CD4-positive, alpha-beta T cell treated with Interleukin-10 for 1 hour (primary cell): ENCODE results near the gene RNF43.
"Not testable (repeated sequence)": the region's sequence is repeated elsewhere in the genome, so short reads cannot be mapped to it uniquely, and the experiment has no call there.

Source experiments
- DNase-seq: peaks from one replicate; pipeline ENCODE4 v3.0.0-alpha.2; 2020

The RNF43 gene

DNA sequence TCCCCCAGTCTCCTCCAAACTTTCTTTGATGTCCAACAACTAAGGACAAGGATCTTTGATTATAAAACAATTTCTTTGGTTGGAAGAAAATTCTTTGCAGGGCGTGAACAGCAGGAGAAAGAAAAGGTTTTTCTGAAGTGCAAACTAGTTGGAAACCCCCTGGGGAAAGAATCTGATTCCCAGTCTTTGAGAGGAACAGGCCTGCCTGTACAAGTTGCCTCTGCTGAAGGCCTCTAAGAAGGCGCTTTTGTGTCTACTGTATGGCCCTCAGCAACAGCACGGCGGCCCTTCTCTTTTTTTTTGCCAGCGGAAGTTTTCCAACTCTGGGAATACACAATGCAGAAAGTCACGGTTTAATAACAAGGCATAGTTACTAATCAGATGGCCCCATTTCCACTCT lies 14.0 kb downstream of the RNF43 start:
- DNase-seq: no peak

GRCh38 chr17:58402679-58403078 lies 14.7 kb downstream of the RNF43 start:
- no peak for DNase-seq

- no peak for DNase-seq
Measured at GRCh38 chr17:58402047-58402446, 15.3 kb downstream of the RNF43 start.

DNA sequence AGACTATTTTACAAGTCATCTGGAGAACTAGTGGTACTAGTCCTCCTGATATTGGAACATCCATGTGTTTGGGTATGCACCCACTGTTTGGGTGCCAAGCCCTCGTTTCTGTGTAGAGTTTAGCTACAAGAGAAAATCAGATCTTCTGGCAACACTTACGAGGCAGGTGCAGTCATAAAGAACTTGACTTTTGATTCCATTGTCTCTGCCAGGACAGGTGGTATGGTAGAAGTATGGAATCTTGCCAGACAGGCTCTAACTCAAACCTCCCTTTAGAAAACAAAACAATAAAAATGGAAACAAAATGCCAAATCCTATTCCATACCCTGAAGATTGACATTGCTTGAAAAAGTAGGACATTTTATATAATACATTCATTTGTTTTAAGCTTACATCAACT lies 16.0 kb downstream of the RNF43 start:
- DNase-seq: no peak

DNA sequence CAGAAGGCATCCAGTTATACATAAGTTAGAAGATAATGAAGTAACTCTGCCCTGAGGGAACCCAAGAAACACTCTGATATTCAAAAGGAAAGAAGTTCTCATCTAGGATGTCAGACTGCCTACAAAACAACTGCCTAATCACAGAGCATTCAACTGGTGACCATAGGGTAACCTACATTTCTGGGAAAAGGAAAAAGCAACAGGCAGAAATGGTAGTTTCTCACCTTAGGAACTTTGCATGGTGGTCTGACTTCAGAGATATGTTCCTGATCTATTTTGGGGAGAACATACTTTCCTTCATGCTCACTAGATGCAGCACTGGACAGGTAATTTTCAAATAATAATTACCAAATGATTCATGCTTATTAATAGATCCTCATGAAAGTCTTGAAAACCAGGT lies 16.5 kb downstream of the RNF43 start:
- DNase-seq: no peak

DNA sequence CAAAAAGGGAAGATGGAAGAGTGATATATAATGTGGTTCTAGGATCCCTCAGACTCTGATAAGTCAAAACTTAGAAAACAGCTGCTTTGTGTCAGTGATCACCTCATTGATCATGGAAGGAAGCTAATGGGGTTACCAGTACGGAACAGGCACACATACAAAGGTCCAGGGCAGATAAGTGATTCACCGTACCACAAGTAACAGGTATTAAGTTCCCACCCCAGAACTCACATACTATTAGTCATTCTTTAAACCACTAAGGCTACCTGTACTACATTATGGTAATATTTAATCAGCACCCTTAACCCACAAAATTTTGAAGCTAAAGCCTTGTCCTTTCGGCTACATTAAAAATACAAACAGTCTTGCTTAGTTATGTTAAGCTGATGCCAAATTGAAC lies 17.4 kb downstream of the RNF43 start:
- DNase-seq: no peak

DNA sequence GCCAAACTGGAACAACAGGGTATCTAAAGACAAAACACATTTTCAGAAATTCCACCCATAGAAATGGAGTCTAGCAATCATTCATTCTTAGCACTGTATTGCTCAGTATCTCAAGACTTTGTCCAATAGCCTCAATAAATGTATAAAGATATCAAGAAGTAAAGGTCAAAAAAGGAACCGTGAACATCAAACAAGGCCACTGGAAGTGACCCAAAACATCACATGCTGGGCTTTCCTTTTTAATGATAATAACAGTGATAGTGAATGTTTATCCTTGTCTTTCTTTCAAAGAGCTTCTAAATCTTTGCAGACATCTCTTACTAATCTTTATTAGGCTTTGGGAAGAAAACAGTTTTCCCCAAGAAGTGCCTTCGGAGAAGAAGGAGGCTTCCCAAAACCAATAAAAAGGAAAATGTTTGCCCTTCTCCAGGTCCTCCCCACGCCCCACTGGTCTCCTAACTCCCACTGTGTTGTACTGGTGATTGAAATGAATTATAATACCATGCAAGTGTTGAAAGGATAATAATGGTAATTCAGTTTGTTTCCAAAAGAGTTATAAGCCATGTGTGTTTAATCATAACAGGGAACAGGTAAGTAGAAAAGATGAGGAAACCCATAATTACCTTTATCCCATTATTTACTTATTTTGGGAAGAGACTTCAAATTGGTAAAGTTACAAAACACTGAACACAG lies 18.6 kb downstream of the RNF43 start:
- no peak for DNase-seq

DNA sequence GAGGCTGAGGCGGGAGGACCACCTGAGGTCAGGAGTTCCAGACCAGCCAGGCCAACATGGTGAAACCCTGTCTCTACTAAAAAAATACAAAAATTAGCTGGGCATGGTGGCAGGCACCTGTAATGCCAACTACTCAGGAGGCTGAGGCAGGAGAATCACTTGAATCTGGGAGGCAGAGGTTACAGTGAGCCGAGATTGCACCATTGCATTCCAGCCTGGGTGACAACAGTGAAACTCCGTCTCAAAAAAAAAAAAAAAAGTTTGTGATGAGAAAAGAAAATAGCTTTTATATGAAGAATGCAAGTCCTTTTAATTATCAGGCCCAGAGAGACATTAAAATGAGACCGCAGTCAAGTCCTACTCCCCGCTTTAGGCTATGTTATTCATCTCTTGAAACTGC lies 19.9 kb downstream of the RNF43 start:
- DNase-seq: not testable (repeated sequence)

DNA sequence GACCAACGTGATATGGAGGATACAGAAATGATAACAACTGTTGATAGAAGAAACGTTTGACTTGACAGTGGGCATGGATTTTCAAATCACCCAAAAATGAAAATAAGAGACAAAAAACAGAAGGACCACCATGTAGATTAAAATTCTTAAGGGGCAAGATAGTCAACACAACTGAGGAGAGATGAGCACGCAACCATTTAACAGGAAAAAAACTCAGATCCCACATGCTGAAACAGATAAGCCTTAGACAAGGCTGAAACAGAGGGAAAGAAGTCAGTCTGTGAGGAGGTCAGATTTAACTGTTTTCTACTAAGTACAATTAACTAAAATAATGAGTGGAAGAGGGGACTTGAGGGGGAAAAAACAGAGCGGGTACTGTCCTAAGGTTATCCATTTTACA lies 21.2 kb downstream of the RNF43 start:
- DNase-seq: no peak

DNA sequence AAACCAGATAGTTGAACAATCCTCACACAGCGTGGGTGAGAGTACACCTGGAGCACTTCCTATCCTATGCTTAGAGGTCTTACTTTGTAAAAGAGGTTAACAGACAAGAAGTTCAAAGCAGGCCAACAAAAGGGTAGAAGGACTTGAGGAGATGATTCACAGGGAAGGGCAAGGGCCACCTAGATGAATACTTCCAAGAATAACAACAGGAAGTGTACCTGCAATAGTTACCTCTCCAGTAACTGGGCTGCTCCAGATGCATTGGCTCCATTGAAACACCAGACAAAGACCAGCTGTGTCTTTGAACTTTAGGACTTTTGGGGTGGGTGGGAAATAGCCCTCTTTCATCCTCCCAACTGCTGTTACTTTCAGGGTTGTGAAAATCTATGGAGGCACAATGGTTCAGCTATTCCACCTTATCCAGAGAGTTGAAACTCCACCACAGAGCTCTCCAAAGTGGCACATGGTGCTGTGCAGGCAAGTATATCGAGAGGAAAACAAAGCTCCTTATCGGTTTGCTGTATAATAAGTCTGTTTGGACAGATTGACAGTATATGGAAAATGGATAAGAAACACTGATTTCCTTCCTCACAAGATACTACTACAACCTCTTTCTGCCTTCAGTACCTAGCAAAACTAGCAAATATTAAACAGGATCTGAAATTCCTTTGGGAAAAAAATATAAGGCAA lies 22.7 kb downstream of the RNF43 start:
- no peak for DNase-seq

DNA sequence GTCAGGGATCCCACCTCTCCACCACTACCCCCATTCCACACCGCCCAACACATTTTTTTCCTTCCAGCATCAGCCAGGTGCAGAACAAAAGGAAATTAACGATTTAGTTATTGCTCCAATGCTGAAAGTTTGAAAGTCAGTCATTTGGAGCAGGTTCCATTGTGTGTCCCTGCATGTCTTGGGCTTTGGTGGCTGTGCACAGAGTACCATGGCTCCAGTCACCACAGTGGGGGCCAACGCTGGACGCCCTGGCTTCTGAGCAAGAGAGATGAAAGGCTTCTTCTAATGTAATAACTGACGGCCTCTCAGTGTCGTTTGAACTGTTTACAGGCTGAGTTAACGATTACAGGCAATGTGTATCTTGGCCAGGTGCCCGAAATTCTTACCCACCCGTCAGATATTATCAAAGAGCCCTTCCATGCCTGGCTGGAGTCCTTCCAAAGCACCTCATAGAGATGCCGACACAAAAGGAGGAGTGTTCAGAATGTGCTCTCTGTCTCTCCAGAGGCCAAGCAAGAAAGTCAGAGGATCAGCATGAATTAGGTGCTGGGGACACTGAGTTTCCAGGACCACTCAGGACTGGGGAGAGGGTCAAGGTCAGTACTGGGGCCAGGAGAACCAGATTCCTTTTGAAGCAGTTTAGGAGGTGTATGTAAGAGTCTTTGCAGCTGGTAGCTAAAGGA lies 25.9 kb downstream of the RNF43 start:
- DNase-seq: no peak

- no peak for DNase-seq
Measured at GRCh38 chr17:58390884-58391283, 26.4 kb downstream of the RNF43 start.

DNA sequence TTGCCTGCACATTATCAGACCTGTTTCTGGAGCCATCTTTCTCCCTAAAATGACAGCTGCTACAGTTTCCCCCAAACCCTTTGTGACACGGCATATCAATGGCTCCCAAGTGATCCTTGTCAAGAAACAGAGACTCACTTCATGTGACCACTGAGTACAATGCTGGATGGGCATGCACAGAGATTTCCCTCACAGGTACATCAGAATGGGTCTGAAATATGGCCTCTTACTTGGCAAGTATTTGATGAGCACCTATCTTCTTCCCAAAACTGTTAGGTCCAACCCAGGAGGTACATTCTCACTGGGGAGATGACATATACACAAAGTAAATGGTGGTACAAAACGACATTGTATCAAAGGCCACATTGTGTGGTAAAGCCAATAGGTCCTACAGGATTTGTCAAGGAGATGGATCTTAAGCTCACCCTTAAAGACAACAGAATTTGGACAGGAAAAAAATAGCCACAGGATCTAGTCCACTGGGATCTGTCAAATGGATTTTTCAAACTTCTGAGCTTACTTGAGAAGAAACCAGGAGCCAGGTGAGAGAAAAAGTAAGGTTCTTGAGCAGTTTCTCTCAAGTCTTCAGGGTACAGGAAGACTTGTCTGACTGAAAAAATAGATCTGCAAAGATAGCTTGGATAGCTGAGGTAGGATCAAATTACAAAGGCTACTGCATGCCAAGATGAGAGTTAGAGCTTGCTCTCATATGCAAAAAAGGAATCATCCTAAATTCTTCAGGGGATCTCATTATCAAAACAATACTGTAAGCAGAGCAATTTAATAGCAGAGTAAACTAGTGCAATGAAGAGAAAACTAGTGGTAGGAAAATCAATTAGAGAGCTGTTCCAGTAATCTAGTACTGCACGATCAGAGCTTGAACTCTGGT lies 28.8 kb downstream of the RNF43 start:
- no peak for DNase-seq

DNA sequence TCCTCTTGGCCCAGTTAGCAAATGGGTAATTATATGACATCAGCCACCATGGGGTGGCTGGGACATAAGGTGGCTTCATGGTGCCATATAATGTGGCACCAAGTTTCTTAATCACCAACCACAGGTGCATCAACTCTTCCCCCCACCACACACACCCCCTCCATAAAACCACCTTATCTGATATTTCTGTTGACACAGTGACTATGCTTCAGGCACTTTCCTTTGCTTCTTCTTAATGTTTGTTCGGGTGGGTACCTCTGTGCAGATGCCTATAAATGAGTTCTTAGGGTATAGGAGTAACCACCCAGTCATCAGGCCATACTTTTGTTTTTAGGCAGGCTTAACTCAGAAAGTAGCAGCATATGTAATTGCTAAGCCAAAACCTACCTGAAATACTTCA lies 29.5 kb downstream of the RNF43 start:
- no peak for DNase-seq

GRCh38 chr17:58386708-58387107 lies 30.6 kb downstream of the RNF43 start:
- no peak for DNase-seq

DNA sequence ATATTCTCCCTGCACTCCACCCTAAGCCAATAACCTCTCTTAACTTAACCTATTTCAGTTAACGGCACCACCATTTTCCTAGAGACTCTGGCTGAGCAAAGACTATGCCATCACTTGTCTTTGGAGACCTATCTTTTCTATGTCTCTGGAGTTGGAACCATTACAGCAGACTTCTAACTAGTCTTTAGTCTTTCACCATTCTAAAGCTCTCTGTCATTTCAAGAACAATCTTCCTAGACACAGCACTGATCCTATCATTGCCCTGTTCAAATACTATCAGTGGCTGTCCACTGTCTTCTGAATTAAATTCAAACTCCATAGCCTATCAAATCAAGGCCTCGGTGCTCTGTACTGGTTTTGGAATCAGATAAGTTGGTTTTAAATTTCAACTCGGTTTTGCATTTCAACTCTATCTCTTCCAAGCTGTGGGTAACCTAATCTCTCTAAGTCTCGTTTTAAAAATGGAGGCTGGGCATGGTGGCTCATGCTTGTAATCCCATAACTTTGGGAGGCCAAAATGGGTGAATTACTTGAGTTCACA lies 31.9 kb downstream of the RNF43 start:
- no peak for DNase-seq

GRCh38 chr17:58384897-58385296 lies 32.4 kb downstream of the RNF43 start:
- DNase-seq: no peak

GRCh38 chr17:58383892-58384462 lies 33.4 kb downstream of the RNF43 start:
- no peak for DNase-seq

GRCh38 chr17:58382872-58383242 lies 34.5 kb downstream of the RNF43 start:
- no peak for DNase-seq

DNA sequence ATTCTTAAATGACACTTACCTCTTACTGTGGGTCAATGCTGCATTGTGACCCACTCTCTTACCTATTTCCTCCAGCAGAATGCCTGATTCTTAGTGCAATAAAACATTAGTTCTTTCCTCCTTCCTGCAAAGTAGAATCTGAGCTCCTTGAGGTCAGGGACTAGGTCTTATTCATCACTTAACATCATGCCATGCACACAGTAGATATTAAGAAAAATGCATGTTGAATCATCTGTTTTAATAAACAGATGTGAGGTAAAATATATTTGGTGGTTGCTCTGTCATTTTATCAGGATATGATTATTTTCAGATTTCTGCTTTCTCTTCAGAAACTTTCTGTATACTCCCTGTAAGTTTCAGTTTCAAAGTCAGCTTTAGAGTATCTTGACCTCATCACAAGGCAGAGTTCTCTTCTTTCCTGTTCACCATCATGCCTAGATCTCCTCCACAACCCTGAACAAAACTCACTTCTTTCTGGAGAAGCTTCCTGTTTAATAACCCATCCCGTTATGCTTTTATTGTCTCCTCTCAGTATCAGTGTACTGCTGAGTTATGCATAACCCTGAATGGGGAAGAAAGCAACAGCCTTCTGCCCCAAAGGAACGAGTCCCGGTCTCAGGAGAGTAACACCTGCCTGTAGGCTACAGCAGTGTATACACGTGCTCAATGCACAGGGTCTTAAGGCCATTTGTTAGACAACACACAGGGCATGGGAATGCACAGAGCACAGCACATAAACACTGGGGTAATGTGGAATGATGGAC lies 35.0 kb downstream of the RNF43 start:
- DNase-seq: no peak

GRCh38 chr17:58381124-58382035 lies 36.0 kb downstream of the RNF43 start:
- DNase-seq: no peak
